GM23338 (cell line): Measurements from ENCODE around the gene TPM1. TPM values are rescaled to one million over a fixed set of nuclear protein-coding genes. Genes with fewer than 3 reads are reported as not detected.

Source experiments
- ATAC-seq: fragments of 200-7000 bp; cut with Tn5 transposase; 3 replicates; pipeline ENCODE4 v1.9.1; 2020
- DNase-seq: peaks from one replicate; pipeline ENCODE4 v3.0.0-alpha.2; 2015; ENCODE audit warnings: low spot score
- H2AFZ ChIP-seq: fragments of 200-600 bp; sonication (generic); 2 replicates; pipeline ENCODE4 v1.8.0; 2016; ENCODE audit warnings: antibody characterized with exemption, mild to moderate bottlenecking, moderate library complexity
- H3F3A ChIP-seq: fragments of 200-600 bp; sonication (generic); replicated peaks from 2 replicates; pipeline ENCODE4 v1.8.0; 2017; ENCODE audit warnings: antibody characterized with exemption, mixed run types, low read depth
- H3K27ac ChIP-seq: fragments of 200-600 bp; sonication (generic); 2 replicates; pipeline ENCODE4 v1.6.1; 2016; ENCODE audit warnings: low read depth
- H3K27me3 ChIP-seq: fragments of 200-600 bp; sonication (generic); 2 replicates; pipeline ENCODE4 v1.8.0; 2016; ENCODE audit warnings: mild to moderate bottlenecking, mixed run types, moderate library complexity; ENCODE audit not compliant: insufficient read depth
- H3K36me3 ChIP-seq: fragments of 200-600 bp; sonication (generic); 2 replicates; pipeline ENCODE4 v1.8.0; 2016; ENCODE audit warnings: mild to moderate bottlenecking; ENCODE audit not compliant: insufficient read depth
- H3K4me1 ChIP-seq: fragments of 200-600 bp; sonication (generic); 2 replicates; pipeline ENCODE4 v1.8.0; 2016; ENCODE audit warnings: mild to moderate bottlenecking, moderate library complexity; ENCODE audit not compliant: insufficient read depth
- H3K4me2 ChIP-seq: fragments of 200-600 bp; sonication (generic); 2 replicates; pipeline ENCODE4 v1.7.1; 2017; ENCODE audit warnings: mixed run types
- H3K4me3 ChIP-seq: fragments of 200-600 bp; sonication (generic); 2 replicates; pipeline ENCODE4 v1.6.1; 2016; ENCODE audit warnings: mixed run types
- H3K79me2 ChIP-seq: fragments of 200-600 bp; sonication (generic); replicated peaks from 2 replicates; pipeline ENCODE4 v1.8.0; 2017; ENCODE audit warnings: mild to moderate bottlenecking; ENCODE audit not compliant: insufficient read depth
- H3K9me2 ChIP-seq: fragments of 200-600 bp; sonication (generic); 2 replicates; pipeline ENCODE4 v1.8.0; 2017; ENCODE audit not compliant: insufficient read depth
- H4K20me1 ChIP-seq: fragments of 200-600 bp; sonication (generic); replicated peaks from 2 replicates; pipeline ENCODE4 v1.8.0; 2017; ENCODE audit warnings: mild to moderate bottlenecking; ENCODE audit not compliant: insufficient read depth
- H3K27ac Mint-ChIP-seq: 2 replicates; pipeline ENCODE4 v1.8.0; 2020; ENCODE audit warnings: inconsistent platforms, mild to moderate bottlenecking, moderate library complexity, mixed read lengths
- H3K27me3 Mint-ChIP-seq: 3 replicates; pipeline ENCODE4 v1.8.0; 2022; ENCODE audit warnings: low read depth, mild to moderate bottlenecking, moderate library complexity, mixed read lengths, inconsistent platforms; ENCODE audit not compliant: insufficient read depth, poor library complexity
- H3K36me3 Mint-ChIP-seq: 3 replicates; pipeline ENCODE4 v1.8.0; 2021; ENCODE audit warnings: low read depth, mild to moderate bottlenecking, inconsistent platforms, moderate library complexity, mixed read lengths
- H3K4me1 Mint-ChIP-seq: 3 replicates; pipeline ENCODE4 v1.8.0; 2020; ENCODE audit warnings: mild to moderate bottlenecking, inconsistent platforms, mixed read lengths
- H3K4me3 Mint-ChIP-seq: 3 replicates; pipeline ENCODE4 v1.8.0; 2021; ENCODE audit warnings: moderate library complexity, mild to moderate bottlenecking, inconsistent platforms, mixed read lengths
- H3K9me3 Mint-ChIP-seq: 3 replicates; pipeline ENCODE4 v1.8.0; 2020; ENCODE audit warnings: moderate library complexity, mild to moderate bottlenecking, inconsistent platforms, mixed read lengths
- CTCF ChIP-seq, 2 experiments: fragments of 200-600 bp in 1 of 2; sonication (generic) in 1 of 2; conservative IDR thresholded peaks; 2 replicates each; pipeline versions ENCODE4 v1.5.1 to v1.6.1; 2016 to 2017; ENCODE audit warnings: antibody characterized with exemption in 2 of 2, low read depth in 2 of 2, mild to moderate bottlenecking in 2 of 2, moderate library complexity in 1 of 2
- EZH2 ChIP-seq: fragments of 200-600 bp; sonication (generic); IDR thresholded peaks from one replicate; pipeline ENCODE4 v1.8.0; 2017; ENCODE audit warnings: antibody characterized with exemption, mild to moderate bottlenecking, low read depth; ENCODE audit not compliant: unreplicated experiment
- EZH2phosphoT487 ChIP-seq: fragments of 200-600 bp; sonication (generic); IDR thresholded peaks from one replicate; pipeline ENCODE4 v1.8.1; 2018; ENCODE audit warnings: antibody characterized with exemption; ENCODE audit not compliant: unreplicated experiment
- POLR2AphosphoS5 ChIP-seq: IDR thresholded peaks from 2 replicates; pipeline ENCODE4 v1.6.1; 2016; ENCODE audit warnings: antibody characterized with exemption, low read depth
- REST ChIP-seq: IDR thresholded peaks from one replicate; pipeline ENCODE4 v1.6.1; 2018; ENCODE audit warnings: antibody characterized with exemption; ENCODE audit not compliant: unreplicated experiment
- polyA plus RNA-seq: library from polyadenylated mRNA; unstranded; fragments of >200 nt; fragmentation: Nextera tagmentation; extraction: Ambion mirVana; gene quantifications from 2 replicates; pipeline ENCODE4 v1.2.1, GENCODE V29; 2016
- total RNA-seq: library from RNA; depleted of rRNA; stranded (reverse); fragments of >200 nt; shearing (Covaris generic); gene quantifications from 2 replicates; pipeline ENCODE4 v1.2.3, GENCODE V29; 2014

The TPM1 gene
- total and polyA plus RNA-seq, 2 experiments from 2014 or later, result 449 to 913 TPM

GRCh38 chr15:63045465-63045840 lies 2.9 kb downstream of the TPM1 start (continued):
- TF ChIP-seq POLR2AphosphoS5 (no peak), CTCF (conservative IDR thresholded peaks at IDR 0.05; ENCODE audit: low read depth in 2 of 2) (no peak), EZH2 (no peak), EZH2phosphoT487 (no peak)

GRCh38 chr15:63045879-63046278 lies 3.3 kb downstream of the TPM1 start:
- no peaks in the 10 kb centered on the region for H3K9me2 ChIP-seq
- peak overlapping the region; percentile 28; the same call in 1 of the 2 replicates for H3K27ac Mint-ChIP-seq
- H3K4me3 Mint-ChIP-seq, result peak overlapping the region; percentile 98
- H4K20me1 ChIP-seq, result peaks cover 20% of the 10 kb centered on the region; the same call in 1 of the 2 replicates
- ATAC-seq (no peak), DNase-seq (no peak)
- H3K36me3 ChIP-seq, result peaks cover 18% of the 10 kb centered on the region; the same call in 1 of the 2 replicates
- 0 out of 2 replicates have a peak, but pooled peaks cover 6% of the 10 kb centered on the region for H3K27me3 ChIP-seq
- no peak overlapping the region for H2AFZ ChIP-seq
- peaks cover 66% of the 10 kb centered on the region for H3K36me3 Mint-ChIP-seq
- no peaks in the 10 kb centered on the region; the same call in 2 of the 3 replicates for H3K9me3 Mint-ChIP-seq
- peak overlapping the region; percentile 85 for H3K4me3 ChIP-seq
- H3F3A ChIP-seq, result peaks cover 22% of the 10 kb centered on the region
- peak overlapping the region; percentile 78 for H3K27ac ChIP-seq
- TF ChIP-seq CTCF (conservative IDR thresholded peaks at IDR 0.05; ENCODE audit: low read depth in 2 of 2) (no peak), EZH2 (no peak), POLR2AphosphoS5 (no peak), REST (no peak)
- peaks cover 41% of the 10 kb centered on the region for H3K27me3 Mint-ChIP-seq
- H3K4me2 ChIP-seq, result peak overlapping the region; percentile 93
- peaks cover 69% of the 10 kb centered on the region for H3K4me1 Mint-ChIP-seq
- peaks cover 50% of the 10 kb centered on the region for H3K4me1 ChIP-seq
- peaks cover 40% of the 10 kb centered on the region for H3K79me2 ChIP-seq
